IMR-90 (cell line): ENCODE data around the gene DNAJC6. TPM values are rescaled to one million over a fixed set of nuclear protein-coding genes. Genes with fewer than 3 reads are reported as not detected.

Experiments used
- ATAC-seq: fragments of 200-7000 bp; cut with Tn5 transposase; 2 replicates; pipeline ENCODE4 v1.9.1; 2020; ENCODE audit warnings: low read depth, mild to moderate bottlenecking, moderate library complexity
- BruUV-seq: library from RNA; stranded (reverse); fragments of 400-500 nt; replicated peaks from 2 replicates; lab custom pipeline; 2021; lab: Mats Ljungman, UMichigan
- CTCF ChIA-PET: fragments of 300-600 bp; formaldehyde crosslinking; extraction: SDS; loops from one replicate; lab custom pipeline; 2021; ENCODE audit warnings: antibody characterized with exemption; lab: Yijun Ruan, JAX
- POLR2A ChIA-PET: fragments of 300-600 bp; sonication (Branson Sonifier 250); formaldehyde crosslinking; loops from one replicate; lab custom pipeline; 2022; ENCODE audit warnings: antibody characterized with exemption; ENCODE audit not compliant: unreplicated experiment; lab: Charles Lee
- DNase-seq: peaks from one replicate; pipeline ENCODE4 v3.0.0; 2013
- H2AFZ ChIP-seq: replicated peaks from 2 replicates; pipeline ENCODE3; 2013; ENCODE audit warnings: low read length, mild to moderate bottlenecking; ENCODE audit not compliant: poor library complexity
- H2AK5ac ChIP-seq: 2 replicates; pipeline ENCODE4 v1.6.1; 2013; ENCODE audit warnings: low read depth, low read length, inconsistent platforms
- H2AK9ac ChIP-seq: replicated peaks from 2 replicates; pipeline ENCODE3; 2013; ENCODE audit warnings: mild to moderate bottlenecking, low read depth, low read length, moderate library complexity; ENCODE audit not compliant: poor library complexity
- H2BK120ac ChIP-seq: 2 replicates; pipeline ENCODE4 v1.6.1; 2013; ENCODE audit warnings: low read depth, low read length, inconsistent platforms
- H2BK15ac ChIP-seq: 3 replicates; pipeline ENCODE4 v1.6.1; 2013; ENCODE audit warnings: low read depth, low read length, inconsistent platforms
- H2BK20ac ChIP-seq: 2 replicates; pipeline ENCODE4 v1.6.1; 2013; ENCODE audit warnings: low read depth, mild to moderate bottlenecking, inconsistent platforms, low read length, moderate library complexity
- H2BK5ac ChIP-seq: 2 replicates; pipeline ENCODE4 v1.6.1; 2013; ENCODE audit warnings: mild to moderate bottlenecking, low read depth, low read length, inconsistent platforms; ENCODE audit not compliant: poor library complexity, severe bottlenecking
- H3K14ac ChIP-seq: replicated peaks from 2 replicates; pipeline ENCODE4 v1.6.1; 2013; ENCODE audit warnings: low read depth, low read length, inconsistent platforms
- H3K18ac ChIP-seq: 2 replicates; pipeline ENCODE4 v1.6.1; 2013; ENCODE audit warnings: low read depth, low read length, control low read depth
- H3K23ac ChIP-seq: 2 replicates; pipeline ENCODE4 v1.6.1; 2013; ENCODE audit warnings: low read depth, low read length, inconsistent platforms
- H3K27ac ChIP-seq: 2 replicates; pipeline ENCODE4 v1.5.1; 2013; ENCODE audit warnings: mild to moderate bottlenecking, control low read depth, low read length; ENCODE audit not compliant: insufficient read depth
- H3K27me3 ChIP-seq: 2 replicates; pipeline ENCODE4 v1.6.1; 2013; ENCODE audit warnings: low read length; ENCODE audit not compliant: control insufficient read depth, insufficient read depth
- H3K36me3 ChIP-seq: 2 replicates; pipeline ENCODE4 v1.6.1; 2013; ENCODE audit warnings: low read length, mixed read lengths; ENCODE audit not compliant: control insufficient read depth, insufficient read depth
- H3K4ac ChIP-seq: 2 replicates; pipeline ENCODE4 v1.6.1; 2013; ENCODE audit warnings: low read depth, low read length, inconsistent platforms
- H3K4me1 ChIP-seq: 2 replicates; pipeline ENCODE4 v1.6.1; 2013; ENCODE audit warnings: low read length, mixed read lengths; ENCODE audit not compliant: control insufficient read depth, insufficient read depth
- H3K4me2 ChIP-seq: 2 replicates; pipeline ENCODE4 v1.6.1; 2013; ENCODE audit warnings: low read depth, mild to moderate bottlenecking, control low read depth, low read length, moderate library complexity
- H3K4me3 ChIP-seq: 2 replicates; pipeline ENCODE4 v1.5.1; 2013; ENCODE audit warnings: low read depth, mild to moderate bottlenecking, control low read depth, low read length, moderate library complexity; ENCODE audit not compliant: insufficient read depth
- H3K56ac ChIP-seq: 2 replicates; pipeline ENCODE4 v1.6.1; 2013; ENCODE audit warnings: low read length, inconsistent platforms; ENCODE audit not compliant: insufficient read depth; ENCODE audit errors: extremely low read depth
- H3K79me1 ChIP-seq, 2 experiments: 2 replicates each; pipeline ENCODE4 v1.6.1; 2013; ENCODE audit warnings: low read length in 2 of 2, inconsistent platforms in 1 of 2, low read depth in 1 of 2
- H3K9ac ChIP-seq: 2 replicates; pipeline ENCODE4 v1.6.1; 2013; ENCODE audit warnings: low read depth, low read length, control low read depth
- H3K9me1 ChIP-seq: 2 replicates; pipeline ENCODE4 v1.6.1; 2013; ENCODE audit warnings: low read length, inconsistent platforms; ENCODE audit not compliant: insufficient read depth
- H3K9me3 ChIP-seq: 2 replicates; pipeline ENCODE4 v1.6.1; 2013; ENCODE audit warnings: low read length; ENCODE audit not compliant: control insufficient read depth, insufficient read depth
- H4K20me1 ChIP-seq: 2 replicates; pipeline ENCODE4 v1.6.1; 2013; ENCODE audit warnings: low read length, inconsistent platforms; ENCODE audit not compliant: insufficient read depth
- H4K5ac ChIP-seq: 2 replicates; pipeline ENCODE4 v1.6.1; 2013; ENCODE audit warnings: mild to moderate bottlenecking, low read depth, low read length, control low read depth
- H4K8ac ChIP-seq, 2 experiments: 2 replicates each; pipeline ENCODE4 v1.6.1; 2013; ENCODE audit warnings: low read depth in 2 of 2, low read length in 2 of 2, control low read depth in 1 of 2, inconsistent platforms in 1 of 2
- H4K91ac ChIP-seq: 2 replicates; pipeline ENCODE4 v1.6.1; 2013; ENCODE audit warnings: low read depth, low read length, inconsistent platforms; ENCODE audit not compliant: insufficient read depth
- MAZ ChIP-seq: IDR thresholded peaks from 2 replicates; pipeline ENCODE4 v1.6.1; 2012; ENCODE audit warnings: low read depth, mild to moderate bottlenecking, low read length, improper control_type of control experiment, moderate library complexity, borderline replicate concordance
- WGBS, 2 experiments: methylation state at CpG; one replicate each; pipeline versions ENCODE4 v1.1.5 to v1.1.7; 2013; ENCODE audit warnings: missing lambda C conversion rate in 2 of 2; ENCODE audit not compliant: insufficient read length in 1 of 2; ENCODE audit errors: extremely low coverage in 2 of 2; 5-methylcytosine and 5-hydroxymethylcytosine counted together
- dilution Hi-C: fragments of 300-500 bp; cut with HindIII; formaldehyde crosslinking; loops from one replicate; pipeline ENCODE4 v1.14.3; 2018; ENCODE audit warnings: low sequenced_read_pairs; ENCODE audit not compliant: unreplicated experiment
- in situ Hi-C: fragments of 300-500 bp; cut with MboI; formaldehyde crosslinking; loops from 3 replicates; pipeline ENCODE4 v1.14.3; 2019; ENCODE audit warnings: low sequenced_read_pairs, inconsistent platforms, mixed read lengths
- intact Hi-C: fragments of 100-400 bp; cut with micrococcal nuclease; formaldehyde crosslinking; loops from 2 replicates; pipeline ENCODE4 v1.10.0; 2022
- polyA plus RNA-seq, 3 experiments: library from polyadenylated mRNA; depleted of rRNA; stranded (reverse); fragments of >200 nt; gene quantifications; 2 replicates each; pipeline ENCODE4 v1.2.3, GENCODE V29; 2012; ENCODE audit warnings: low replicate concordance in 1 of 3
- total RNA-seq: library from RNA; depleted of rRNA; stranded (reverse); fragments of >200 nt; gene quantifications from 2 replicates; pipeline ENCODE4 v1.2.3, GENCODE V29; 2012

The DNAJC6 gene
- total and polyA plus RNA-seq, 2 of the 4 experiments (the other 2 are of a cell fraction), result 0.05 to 0.18 TPM

DNA sequence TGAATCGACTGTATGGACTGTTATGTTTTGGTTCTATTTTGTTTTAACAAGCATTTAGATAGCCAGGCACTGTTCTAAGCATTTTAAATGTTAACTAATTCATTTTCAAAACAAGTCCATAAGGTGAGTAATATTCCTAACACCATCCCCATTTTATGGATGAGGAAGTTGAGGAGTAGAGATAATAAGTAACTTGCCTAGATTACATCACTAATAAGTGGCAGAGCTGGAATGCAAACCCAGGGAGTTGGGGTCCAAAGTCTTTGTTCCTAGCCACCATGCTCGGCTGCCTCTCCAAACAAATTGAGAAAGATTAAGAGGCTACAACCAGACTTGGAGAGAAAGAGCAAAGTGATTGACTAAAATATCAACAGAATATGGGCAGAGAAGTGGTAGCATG is 98.5 kb downstream of the DNAJC6 start:
- Histone ChIP-seq H3K23ac (no peak overlapping the region), H3K27ac (no peak overlapping the region), H4K8ac (no peak overlapping the region), H3K27me3 (peaks cover 8% of the 10 kb centered on the region), H3K4ac (no peak overlapping the region), H4K5ac (no peak overlapping the region), H3K14ac (no peak overlapping the region), H3K4me3 (no peak overlapping the region), H3K9ac (no peak overlapping the region), H3K79me1 (no peaks in the 10 kb centered on the region), H2BK15ac (no peak overlapping the region), H2BK120ac (no peak overlapping the region), H3K4me1 (no peaks in the 10 kb centered on the region), H4K91ac (no peak overlapping the region), H2AK9ac (no peak overlapping the region), H3K56ac (no peak overlapping the region), H3K36me3 (no peaks in the 10 kb centered on the region), H3K18ac (no peak overlapping the region), H3K9me3 (no peaks in the 10 kb centered on the region), H2BK5ac (no peak overlapping the region), H2BK20ac (no peak overlapping the region), H2AFZ (no peak overlapping the region), H3K9me1 (no peaks in the 10 kb centered on the region), H2AK5ac (no peak overlapping the region), H4K20me1 (no peaks in the 10 kb centered on the region), H3K4me2 (no peak overlapping the region)
- no peak for TF ChIP-seq MAZ
- DNase-seq, result no peak
- ATAC-seq, result no peak
- WGBS, 2 experiments, result no CpG with 5 or more reads among the region's 2 CpGs
- BruUV-seq, result no TSS peak
- CTCF ChIA-PET, result no interaction called here
- POLR2A ChIA-PET, result no interaction called here
- in situ Hi-C loops (no loop called here), intact Hi-C loops (no loop called here), dilution Hi-C loops (no loop called here)
